Osteoblast (primary cell): ENCODE data around the gene MYH14. TPM values are rescaled to one million over a fixed set of nuclear protein-coding genes. Genes with fewer than 3 reads are reported as not detected.
"Not testable (repeated sequence)": the region's sequence is repeated elsewhere in the genome, so short reads cannot be mapped to it uniquely, and the experiment has no call there.

ENCODE experiments used
- DNase-seq: peaks from one replicate; pipeline ENCODE4 v3.0.0; 2011; ENCODE audit warnings: low spot score, mixed read lengths; ENCODE audit not compliant: insufficient read length; ENCODE audit errors: missing footprints
- H2AFZ ChIP-seq: 2 replicates; pipeline ENCODE4 v1.6.0; 2011; ENCODE audit warnings: mild to moderate bottlenecking, low read length
- H3K27ac ChIP-seq: 2 replicates; pipeline ENCODE4 v1.5.1; 2011; ENCODE audit warnings: mild to moderate bottlenecking, low read depth, low read length, moderate library complexity
- H3K27me3 ChIP-seq: 2 replicates; pipeline ENCODE4 v1.6.0; 2012; ENCODE audit warnings: mild to moderate bottlenecking, control low read depth, inconsistent platforms, low read length, moderate library complexity; ENCODE audit not compliant: insufficient read depth
- H3K36me3 ChIP-seq: 2 replicates; pipeline ENCODE4 v1.5.1; 2011; ENCODE audit warnings: mild to moderate bottlenecking, low read length, control low read depth, moderate library complexity; ENCODE audit not compliant: insufficient read depth
- H3K4me1 ChIP-seq: 2 replicates; pipeline ENCODE4 v1.5.1; 2011; ENCODE audit warnings: mild to moderate bottlenecking, low read length, control low read depth, moderate library complexity; ENCODE audit not compliant: insufficient read depth
- H3K4me2 ChIP-seq: 2 replicates; pipeline ENCODE4 v1.6.0; 2011; ENCODE audit warnings: mild to moderate bottlenecking, low read length; ENCODE audit not compliant: insufficient read depth
- H3K4me3 ChIP-seq: fragments of 200-600 bp; sonication (generic); 3 replicates; pipeline ENCODE4 v1.5.1; 2012; ENCODE audit warnings: mild to moderate bottlenecking, low read length, inconsistent platforms; ENCODE audit not compliant: insufficient read depth
- H3K79me2 ChIP-seq: 2 replicates; pipeline ENCODE4 v1.6.0; 2012; ENCODE audit warnings: mild to moderate bottlenecking, low read length, control low read depth, inconsistent platforms; ENCODE audit not compliant: insufficient read depth
- H3K9me3 ChIP-seq: 2 replicates; pipeline ENCODE4 v1.5.1; 2011; ENCODE audit warnings: low read depth, low read length, control low read depth
- H4K20me1 ChIP-seq: 2 replicates; pipeline ENCODE4 v1.6.0; 2012; ENCODE audit warnings: mild to moderate bottlenecking, low read length, control low read depth; ENCODE audit not compliant: insufficient read depth
- total RNA-seq: library from RNA; depleted of rRNA; stranded (reverse); fragments of >200 nt; gene quantifications from 2 replicates; pipeline ENCODE4 v1.2.3, GENCODE V29; 2012
- TF ChIP-seq, protein P1 (sequence below): IDR thresholded peaks from 2 replicates; pipeline ENCODE4 v1.5.1; 2011; ENCODE audit warnings: mild to moderate bottlenecking, low read depth, low read length, moderate library complexity; ENCODE audit errors: extremely low read depth

MYH14 gene
- total RNA-seq, 1 donor: not detected

DNA sequence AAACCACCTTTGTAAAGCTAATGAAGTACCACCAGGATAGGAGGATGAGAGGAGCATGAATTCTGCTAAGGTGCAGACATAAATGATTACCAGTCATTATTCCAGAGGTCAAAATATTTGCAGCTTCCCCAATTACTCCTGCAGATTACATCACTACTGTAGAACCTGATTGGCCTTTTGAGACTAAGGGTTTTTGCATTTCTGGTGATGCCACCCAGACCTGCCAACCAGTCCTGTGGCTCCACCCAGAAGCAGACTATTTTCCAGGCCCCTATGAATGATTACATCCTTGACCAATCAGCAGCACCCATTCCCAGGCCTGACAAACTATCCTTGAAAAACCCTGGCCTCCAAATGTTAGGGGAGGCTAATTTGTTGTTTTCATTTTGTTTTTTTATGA is 136.9 kb downstream of the MYH14 start:
- Histone ChIP-seq H3K4me1 (no peaks in the 10 kb centered on the region), H4K20me1 (no peaks in the 10 kb centered on the region), H3K36me3 (no peaks in the 10 kb centered on the region), H2AFZ (no peak overlapping the region), H3K9me3 (peaks cover 9% of the 10 kb centered on the region), H3K4me3 (no peak overlapping the region), H3K27me3 (no peaks in the 10 kb centered on the region), H3K79me2 (no peaks in the 10 kb centered on the region), H3K27ac (no peak overlapping the region), H3K4me2 (no peak overlapping the region)
- TF ChIP-seq, protein P1, sequence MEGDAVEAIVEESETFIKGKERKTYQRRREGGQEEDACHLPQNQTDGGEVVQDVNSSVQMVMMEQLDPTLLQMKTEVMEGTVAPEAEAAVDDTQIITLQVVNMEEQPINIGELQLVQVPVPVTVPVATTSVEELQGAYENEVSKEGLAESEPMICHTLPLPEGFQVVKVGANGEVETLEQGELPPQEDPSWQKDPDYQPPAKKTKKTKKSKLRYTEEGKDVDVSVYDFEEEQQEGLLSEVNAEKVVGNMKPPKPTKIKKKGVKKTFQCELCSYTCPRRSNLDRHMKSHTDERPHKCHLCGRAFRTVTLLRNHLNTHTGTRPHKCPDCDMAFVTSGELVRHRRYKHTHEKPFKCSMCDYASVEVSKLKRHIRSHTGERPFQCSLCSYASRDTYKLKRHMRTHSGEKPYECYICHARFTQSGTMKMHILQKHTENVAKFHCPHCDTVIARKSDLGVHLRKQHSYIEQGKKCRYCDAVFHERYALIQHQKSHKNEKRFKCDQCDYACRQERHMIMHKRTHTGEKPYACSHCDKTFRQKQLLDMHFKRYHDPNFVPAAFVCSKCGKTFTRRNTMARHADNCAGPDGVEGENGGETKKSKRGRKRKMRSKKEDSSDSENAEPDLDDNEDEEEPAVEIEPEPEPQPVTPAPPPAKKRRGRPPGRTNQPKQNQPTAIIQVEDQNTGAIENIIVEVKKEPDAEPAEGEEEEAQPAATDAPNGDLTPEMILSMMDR: no peak
- DNase-seq: no peak

DNA sequence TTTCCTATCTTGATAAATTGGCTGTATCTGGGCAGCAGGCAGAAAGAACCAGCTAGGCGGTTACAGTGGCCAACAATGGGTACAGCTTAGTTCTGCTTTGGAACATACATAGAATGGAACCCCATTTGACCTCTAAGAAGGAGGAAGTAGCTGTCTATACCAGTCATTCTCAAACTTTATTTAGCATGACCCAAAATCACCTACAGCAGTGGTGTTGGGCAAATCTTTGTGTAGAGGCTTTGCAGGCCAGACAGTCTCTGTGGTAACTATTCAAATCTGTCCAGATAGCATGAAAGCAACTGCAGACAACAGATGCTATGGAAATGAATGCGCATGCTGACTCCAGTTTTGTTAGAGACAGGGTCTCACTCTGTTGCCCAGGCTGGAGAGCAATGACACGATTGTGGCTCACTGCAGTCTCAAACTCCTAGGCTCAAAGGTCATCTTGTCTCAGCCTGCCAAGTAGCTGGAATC is 137.7 kb downstream of the MYH14 start:
- H3K27ac ChIP-seq: no peak overlapping the region

DNA sequence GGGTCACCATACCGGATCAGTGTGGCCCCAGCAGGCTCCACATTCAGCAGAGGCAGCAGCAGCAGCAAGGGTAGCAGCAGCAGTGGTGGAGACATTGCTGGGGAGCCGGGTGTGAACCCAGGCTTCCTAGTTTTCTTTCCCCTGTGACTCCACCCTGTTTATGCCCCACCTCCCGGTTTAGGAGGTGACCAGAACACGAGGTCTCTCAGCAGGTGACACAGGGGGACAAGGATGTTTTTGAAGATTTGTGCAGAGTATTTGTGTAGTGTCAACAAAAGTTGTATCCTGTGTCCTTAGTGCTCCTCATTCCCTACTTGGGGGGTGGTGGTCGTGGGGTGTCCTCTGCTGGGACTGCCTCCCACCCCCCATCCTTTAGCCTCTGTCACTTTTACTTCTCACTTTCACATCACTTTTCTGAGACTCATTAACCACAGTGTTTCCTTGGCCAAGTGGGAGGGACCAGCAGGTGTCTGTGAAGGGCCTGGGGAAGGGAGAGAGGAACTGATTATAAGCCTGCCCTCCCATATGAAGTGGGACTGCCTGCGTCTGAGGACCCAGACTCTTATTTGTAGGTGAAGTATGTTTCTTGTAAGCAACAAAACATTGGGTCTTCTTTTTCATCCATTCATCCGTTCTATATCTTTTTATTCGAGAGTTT is 141.4 kb downstream of the MYH14 start:
- no peaks in the 10 kb centered on the region for H4K20me1 ChIP-seq

More for the DNA sequence above, 137.7 kb downstream of the MYH14 start:
- Histone ChIP-seq H3K36me3 (no peaks in the 10 kb centered on the region), H3K4me1 (no peaks in the 10 kb centered on the region), H3K4me2 (no peak overlapping the region), H2AFZ (no peak overlapping the region), H3K27me3 (no peaks in the 10 kb centered on the region), H3K4me3 (no peak overlapping the region), H3K9me3 (peaks cover 9% of the 10 kb centered on the region), H4K20me1 (no peaks in the 10 kb centered on the region), H3K79me2 (no peaks in the 10 kb centered on the region)
- TF ChIP-seq, protein P1: no peak
- DNase-seq: no peak

DNA sequence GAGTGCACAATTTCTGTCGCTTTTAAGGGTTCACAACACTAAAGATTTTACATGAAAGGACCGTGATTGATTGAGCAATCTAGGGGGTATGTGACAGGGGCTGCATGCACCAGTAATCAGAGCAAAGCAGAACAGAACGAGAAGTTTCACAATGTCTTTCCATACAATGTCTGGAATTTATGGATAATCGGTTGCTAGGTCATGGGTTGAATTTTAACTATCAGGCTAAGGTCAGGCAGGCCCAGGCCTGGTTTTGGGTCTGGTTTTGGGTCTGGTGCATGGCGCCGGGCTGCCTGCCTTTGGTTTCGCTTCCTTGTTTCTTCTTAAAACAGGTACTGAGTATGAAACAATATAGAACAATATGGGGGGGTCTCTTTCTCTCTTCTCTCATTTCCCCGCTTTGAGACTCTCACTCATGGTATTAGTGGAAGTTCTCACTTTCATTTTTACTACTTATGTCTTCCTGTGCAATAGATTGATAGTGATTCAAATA is 143.7 kb downstream of the MYH14 start:
- not testable (repeated sequence) for H2AFZ ChIP-seq, H3K27ac ChIP-seq, H3K9me3 ChIP-seq, H3K79me2 ChIP-seq, H3K4me1 ChIP-seq, H3K4me2 ChIP-seq, H3K36me3 ChIP-seq, H3K27me3 ChIP-seq, H3K4me3 ChIP-seq, DNase-seq, H4K20me1 ChIP-seq

More for the DNA sequence above, 141.4 kb downstream of the MYH14 start:
- Histone ChIP-seq H3K9me3 (peaks cover 9% of the 10 kb centered on the region), H3K27ac (no peak overlapping the region), H3K4me2 (no peak overlapping the region), H2AFZ (no peak overlapping the region), H3K4me3 (no peak overlapping the region), H3K27me3 (no peaks in the 10 kb centered on the region), H3K4me1 (no peaks in the 10 kb centered on the region), H3K79me2 (no peaks in the 10 kb centered on the region), H3K36me3 (no peaks in the 10 kb centered on the region)
- DNase-seq: peak; percentile 35
- TF ChIP-seq, protein P1: no peak
